NCI-H345 treated with DMSO at 0.1 percent for 48 hours (cell line): ENCODE results near the gene TLCD3B.
"Not testable (repeated sequence)": the region's sequence is repeated elsewhere in the genome, so short reads cannot be mapped to it uniquely, and the experiment has no call there.

Experiments used
- DNase-seq: peaks from one replicate; lab custom pipeline; 2025; ENCODE audit not compliant: unreplicated experiment; lab: John Stamatoyannopoulos, UW

Gene TLCD3B

GRCh38 chr16:30060836-30061554 lies 29.9 kb upstream of the TLCD3B start:
- DNase-seq, result no peak

GRCh38 chr16:30060346-30060745 lies 29.3 kb upstream of the TLCD3B start:
- DNase-seq, result no peak

GRCh38 chr16:30054959-30055553 lies 24.0 kb upstream of the TLCD3B start:
- DNase-seq, result no peak

- DNase-seq, result no peak
These were observed 23.4 kb upstream of the TLCD3B start for GRCh38 chr16:30054451-30054850.

GRCh38 chr16:30053376-30054015 lies 22.4 kb upstream of the TLCD3B start:
- no peak for DNase-seq

- DNase-seq, result peak; percentile 95
These were observed 21.8 kb upstream of the TLCD3B start for GRCh38 chr16:30052671-30053372.

GRCh38 chr16:30051518-30051917 lies 20.4 kb upstream of the TLCD3B start:
- no peak for DNase-seq

GRCh38 chr16:30049871-30050270 lies 18.8 kb upstream of the TLCD3B start:
- DNase-seq, result no peak

- no peak for DNase-seq
These were observed 15.5 kb upstream of the TLCD3B start for GRCh38 chr16:30046588-30046987.

- no peak for DNase-seq
These were observed 15.1 kb upstream of the TLCD3B start for GRCh38 chr16:30046178-30046577.

GRCh38 chr16:30041841-30042240 lies 10.8 kb upstream of the TLCD3B start:
- no peak for DNase-seq

- DNase-seq, result not testable (repeated sequence)
These were observed 9.6 kb upstream of the TLCD3B start for GRCh38 chr16:30040690-30041089.

GRCh38 chr16:30040221-30040620 lies 9.2 kb upstream of the TLCD3B start:
- DNase-seq, result no peak

GRCh38 chr16:30033270-30033669 lies 2.2 kb upstream of the TLCD3B start:
- DNase-seq, result no peak

- peak; percentile 67 for DNase-seq
These were observed 1.2 kb upstream of the TLCD3B start for GRCh38 chr16:30032083-30032819.

GRCh38 chr16:30031477-30031918 lies 427 bp upstream of the TLCD3B start:
- DNase-seq, result no peak

- no peak for DNase-seq
These were observed 923 bp downstream of the TLCD3B start for GRCh38 chr16:30030011-30030685.

GRCh38 chr16:30028438-30029076 lies 2.5 kb downstream of the TLCD3B start:
- no peak for DNase-seq

GRCh38 chr16:30027588-30028437 lies 3.3 kb downstream of the TLCD3B start:
- no peak for DNase-seq
